GM23248 (cell line): ENCODE data around the gene BAIAP2. TPM values are rescaled to one million over a fixed set of nuclear protein-coding genes. Genes with fewer than 3 reads are reported as not detected.

Experiments
- DNase-seq: peaks from one replicate; pipeline ENCODE4 v3.0.0-alpha.2; 2015
- H2AFZ ChIP-seq: fragments of 200-600 bp; sonication (generic); 2 replicates; pipeline ENCODE4 v1.6.1; 2016; ENCODE audit warnings: antibody characterized with exemption
- H3F3A ChIP-seq: fragments of 200-600 bp; sonication (generic); 2 replicates; pipeline ENCODE4 v1.6.1; 2016; ENCODE audit warnings: mild to moderate bottlenecking, antibody characterized with exemption, mixed run types; ENCODE audit not compliant: insufficient read depth
- H3K27ac ChIP-seq: fragments of 200-600 bp; sonication (generic); 2 replicates; pipeline ENCODE4 v1.5.1; 2016; ENCODE audit warnings: mild to moderate bottlenecking
- H3K27me3 ChIP-seq: fragments of 200-600 bp; sonication (generic); replicated peaks from 2 replicates; pipeline ENCODE4 v1.6.1; 2016; ENCODE audit warnings: mild to moderate bottlenecking; ENCODE audit not compliant: insufficient read depth
- H3K36me3 ChIP-seq: fragments of 200-600 bp; sonication (generic); 2 replicates; pipeline ENCODE4 v1.6.1; 2016; ENCODE audit warnings: low read depth, mild to moderate bottlenecking
- H3K4me1 ChIP-seq: fragments of 200-600 bp; sonication (generic); 2 replicates; pipeline ENCODE4 v1.6.1; 2016; ENCODE audit warnings: mild to moderate bottlenecking; ENCODE audit not compliant: insufficient read depth
- H3K4me2 ChIP-seq: fragments of 200-600 bp; sonication (generic); one replicate; pipeline ENCODE4 v1.6.1; 2016; ENCODE audit warnings: mild to moderate bottlenecking; ENCODE audit not compliant: unreplicated experiment
- H3K4me3 ChIP-seq: fragments of 200-600 bp; sonication (generic); 2 replicates; pipeline ENCODE4 v1.5.1; 2016; ENCODE audit warnings: mild to moderate bottlenecking
- H3K79me2 ChIP-seq: fragments of 200-600 bp; sonication (generic); 2 replicates; pipeline ENCODE4 v1.6.1; 2016; ENCODE audit warnings: mild to moderate bottlenecking; ENCODE audit not compliant: insufficient read depth
- H3K9ac ChIP-seq: fragments of 200-600 bp; sonication (generic); 2 replicates; pipeline ENCODE4 v1.6.1; 2016; ENCODE audit warnings: mild to moderate bottlenecking
- H3K9me2 ChIP-seq: fragments of 200-600 bp; sonication (generic); 2 replicates; pipeline ENCODE4 v1.6.1; 2016; ENCODE audit warnings: mixed run types, mild to moderate bottlenecking, moderate library complexity; ENCODE audit not compliant: insufficient read depth
- H3K9me3 ChIP-seq: fragments of 200-600 bp; sonication (generic); one replicate; pipeline ENCODE4 v1.6.1; 2017; ENCODE audit warnings: low read depth
- H4K20me1 ChIP-seq: fragments of 200-600 bp; sonication (generic); 2 replicates; pipeline ENCODE4 v1.6.0; 2016; ENCODE audit not compliant: insufficient read depth
- EZH2 ChIP-seq: fragments of 200-600 bp; sonication (generic); IDR thresholded peaks from 2 replicates; pipeline ENCODE4 v1.6.1; 2018; ENCODE audit warnings: antibody characterized with exemption, mild to moderate bottlenecking; ENCODE audit not compliant: insufficient read depth, poor library complexity, severe bottlenecking
- EZH2phosphoT487 ChIP-seq: fragments of 200-600 bp; sonication (generic); IDR thresholded peaks from 2 replicates; pipeline ENCODE4 v1.6.1; 2018; ENCODE audit warnings: antibody characterized with exemption, moderate library complexity, mild to moderate bottlenecking, low read depth; ENCODE audit not compliant: insufficient read depth
- WGBS, 2 experiments: methylation state at CpG; one replicate each; pipeline ENCODE4 v1.1.6; 2015 to 2017; ENCODE audit warnings: low lambda C conversion rate in 2 of 2, low coverage in 1 of 2; ENCODE audit errors: missing lambda C conversion rate in 2 of 2; 5-methylcytosine and 5-hydroxymethylcytosine counted together
- in situ Hi-C: fragments of 300-500 bp; cut with MboI; formaldehyde crosslinking; loops from 2 replicates; pipeline ENCODE4 v1.15.0; 2020
- polyA plus RNA-seq: library from polyadenylated mRNA; unstranded; fragments of >200 nt; fragmentation: Nextera tagmentation; extraction: Ambion mirVana; gene quantifications from 2 replicates; pipeline ENCODE4 v1.2.1, GENCODE V29; 2016
- total RNA-seq: library from RNA; depleted of rRNA; stranded (reverse); fragments of >200 nt; shearing (Covaris generic); gene quantifications from 2 replicates; pipeline ENCODE4 v1.2.3, GENCODE V29; 2014

BAIAP2 gene
- total and polyA plus RNA-seq, 2 experiments from 2014 or later, result 28.2 to 31.7 TPM

DNA sequence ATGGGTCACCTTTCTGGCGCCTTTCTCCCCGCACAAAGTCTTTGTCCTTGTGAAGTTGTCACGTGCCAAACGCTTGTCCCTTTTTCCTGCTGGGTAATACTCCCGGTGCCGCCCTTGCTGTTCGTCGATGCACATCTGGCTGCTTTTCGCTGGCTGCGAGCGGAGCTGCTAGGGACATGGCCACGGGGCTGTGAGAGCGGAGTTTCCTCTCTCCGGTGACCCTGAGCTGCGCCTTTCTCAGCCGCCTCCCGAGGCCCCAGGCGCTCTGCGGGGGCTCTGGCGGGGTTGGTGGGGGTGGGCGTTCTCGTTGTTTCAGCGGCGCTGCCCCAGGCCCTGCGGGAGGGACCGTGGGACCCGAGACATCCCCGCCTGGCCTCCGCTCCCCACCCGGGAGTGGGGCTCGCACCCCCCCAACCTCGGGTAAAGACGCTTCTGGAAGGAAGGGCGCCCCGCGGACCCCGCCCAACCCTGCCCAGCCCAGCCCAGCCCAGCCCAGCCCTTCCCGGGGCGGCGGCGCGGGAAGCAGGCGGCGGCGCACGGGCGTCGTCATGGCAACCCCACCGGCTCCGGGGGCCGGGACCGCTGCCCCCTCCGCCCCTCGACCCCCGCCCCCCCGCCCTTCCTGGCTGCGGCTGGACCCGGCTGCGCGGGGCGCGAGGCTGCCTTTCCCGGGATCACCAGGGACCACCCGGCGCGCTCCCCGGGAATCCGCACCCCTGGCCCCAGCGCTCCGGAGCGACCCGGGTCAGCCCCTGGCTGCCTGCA lies 31.1 kb upstream of the BAIAP2 start:
- Histone ChIP-seq H3K9ac (no peak overlapping the region), H3K79me2 (no peaks in the 10 kb centered on the region), H3K4me3 (no peak overlapping the region), H4K20me1 (no peaks in the 10 kb centered on the region), H3K27me3 (peaks cover 32% of the 10 kb centered on the region), H3K9me3 (no peaks in the 10 kb centered on the region), H3K9me2 (no peaks in the 10 kb centered on the region), H3K36me3 (no peaks in the 10 kb centered on the region), H2AFZ (no peak overlapping the region), H3F3A (peaks cover 8% of the 10 kb centered on the region; the same call in 1 of the 2 replicates), H3K4me2 (peak overlapping the region; percentile 46), H3K27ac (no peak overlapping the region), H3K4me1 (0 out of 2 replicates have a peak, but pooled peaks cover 5% of the 10 kb centered on the region)
- peak; percentile 80; the same call in 1 of the 2 replicates for TF ChIP-seq EZH2phosphoT487
- TF ChIP-seq EZH2, result peak; percentile 95
- in situ Hi-C loops, result no loop called here
- WGBS, 2 experiments, result 1 to 3% methylated on average over 36 to 49 of the region's 72 CpGs
- peak; percentile 60 for DNase-seq

DNA sequence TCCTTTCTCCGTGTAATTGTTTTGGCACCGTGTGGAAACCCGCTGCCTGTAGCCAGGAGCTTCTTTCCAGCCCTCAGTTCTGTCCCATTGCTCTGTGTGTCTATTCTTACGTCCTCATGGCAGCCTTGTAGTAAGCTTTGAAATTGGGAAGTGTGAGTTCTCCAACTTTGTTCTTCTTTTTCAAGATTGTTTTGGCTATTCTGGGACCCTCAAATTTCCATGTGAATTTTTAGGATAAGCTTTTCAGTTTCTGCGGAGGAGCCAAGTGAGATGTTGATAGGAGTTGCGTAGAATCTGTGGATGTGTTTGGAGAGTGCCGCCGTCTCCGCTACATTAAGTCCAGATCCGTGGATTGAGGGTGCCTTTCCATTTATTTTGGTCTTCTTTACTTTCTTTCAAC lies 28.1 kb upstream of the BAIAP2 start:
- TF ChIP-seq EZH2, result no peak
- no peak for TF ChIP-seq EZH2phosphoT487
- peaks cover 39% of the 10 kb centered on the region for H3K27me3 ChIP-seq
- H3K4me3 ChIP-seq, result no peak overlapping the region
- H3K9me3 ChIP-seq, result no peaks in the 10 kb centered on the region
- DNase-seq, result no peak
- WGBS, 2 experiments, result 44 to 45% methylated on average over 10 of the region's 10 CpGs
- 0 out of 2 replicates have a peak, but pooled peaks cover 5% of the 10 kb centered on the region for H3K4me1 ChIP-seq
- in situ Hi-C loops, result no loop called here
- no peaks in the 10 kb centered on the region for H3K9me2 ChIP-seq
- no peak overlapping the region for H3K4me2 ChIP-seq
- H3K36me3 ChIP-seq, result no peaks in the 10 kb centered on the region
- H3K79me2 ChIP-seq, result no peaks in the 10 kb centered on the region
- no peaks in the 10 kb centered on the region for H4K20me1 ChIP-seq
- H3K27ac ChIP-seq, result no peak overlapping the region
- H3K9ac ChIP-seq, result no peak overlapping the region
- H3F3A ChIP-seq, result peaks cover 8% of the 10 kb centered on the region; the same call in 1 of the 2 replicates
- no peak overlapping the region for H2AFZ ChIP-seq

- in situ Hi-C loops, result no loop called here
- Histone ChIP-seq H4K20me1 (no peaks in the 10 kb centered on the region), H3K36me3 (no peaks in the 10 kb centered on the region), H3K27ac (no peak overlapping the region), H3K9me3 (no peaks in the 10 kb centered on the region), H3K79me2 (no peaks in the 10 kb centered on the region), H3K27me3 (peaks cover 30% of the 10 kb centered on the region), H3K4me3 (no peak overlapping the region), H3K4me1 (no peaks in the 10 kb centered on the region), H3K9me2 (no peaks in the 10 kb centered on the region), H2AFZ (no peak overlapping the region), H3K4me2 (no peak overlapping the region), H3K9ac (no peak overlapping the region), H3F3A (peaks cover 8% of the 10 kb centered on the region; the same call in 1 of the 2 replicates)
- peak; percentile 27 for DNase-seq
- WGBS, 2 experiments, result 40 to 43% methylated on average over 10 to 11 of the region's 11 CpGs
- TF ChIP-seq EZH2phosphoT487, result no peak
- TF ChIP-seq EZH2, result no peak
Observed at GRCh38 chr17:81008140-81008539, 26.8 kb upstream of the BAIAP2 start.

DNA sequence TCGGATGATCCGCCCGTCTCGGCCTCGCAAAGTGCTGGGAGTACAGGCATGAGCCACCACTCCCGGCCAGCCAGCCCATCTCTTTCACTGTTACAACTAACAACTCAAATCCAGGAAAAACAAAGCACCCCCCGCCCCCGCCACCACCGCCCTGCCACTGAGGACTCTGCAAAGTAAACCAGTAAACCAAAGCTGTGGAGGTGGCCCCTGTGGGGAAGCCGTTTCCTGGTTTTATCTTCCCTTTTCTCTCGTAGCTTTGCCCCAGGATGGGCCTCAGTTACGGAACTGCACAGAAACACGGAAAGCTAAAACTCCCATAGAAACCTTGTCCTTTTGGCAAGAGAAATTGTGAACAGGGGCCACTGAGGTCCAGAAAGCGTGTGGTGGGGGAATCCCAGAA lies 25.8 kb upstream of the BAIAP2 start:
- TF ChIP-seq EZH2phosphoT487, result no peak
- no peak for TF ChIP-seq EZH2
- Histone ChIP-seq H3K4me1 (no peaks in the 10 kb centered on the region), H4K20me1 (no peaks in the 10 kb centered on the region), H3K4me3 (no peak overlapping the region), H3K9me3 (no peaks in the 10 kb centered on the region), H3F3A (peaks cover 8% of the 10 kb centered on the region; the same call in 1 of the 2 replicates), H2AFZ (no peak overlapping the region), H3K9me2 (no peaks in the 10 kb centered on the region), H3K79me2 (no peaks in the 10 kb centered on the region), H3K27me3 (peaks cover 23% of the 10 kb centered on the region), H3K4me2 (no peak overlapping the region), H3K36me3 (no peaks in the 10 kb centered on the region), H3K9ac (no peak overlapping the region), H3K27ac (no peak overlapping the region)
- 73 to 75% methylated on average over 10 to 14 of the region's 14 CpGs for WGBS, 2 experiments
- no peak for DNase-seq
- in situ Hi-C loops, result no loop called here
